Activated CD4-positive, alpha-beta memory T cell treated with anti-CD3 and anti-CD28 coated beads, Interleukin-2, amount 10 ng/mL, durations not matched to agents 7 days and 5 days (primary cell): ENCODE results near the gene SEMA4A. TPM values are rescaled to one million over a fixed set of nuclear protein-coding genes. Genes with fewer than 3 reads are reported as not detected.

Experiments used
- CTCF ChIA-PET: fragments of 350-600 bp; sonication (Branson Sonifier 250); formaldehyde crosslinking; loops from one replicate; lab custom pipeline; 2021; ENCODE audit warnings: antibody characterized with exemption, inconsistent platforms; lab: Charles Lee
- POLR2A ChIA-PET: fragments of 350-600 bp; sonication (Branson Sonifier 250); formaldehyde crosslinking; loops from one replicate; lab custom pipeline; 2021; ENCODE audit warnings: antibody characterized with exemption; lab: Charles Lee
- DNase-seq: peaks from one replicate; pipeline ENCODE4 v3.0.0-alpha.2; 2020
- H3K27ac Mint-ChIP-seq: one replicate; pipeline ENCODE4 v1.8.0; 2021; ENCODE audit warnings: mild to moderate bottlenecking, mixed read lengths
- H3K27me3 Mint-ChIP-seq: one replicate; pipeline ENCODE4 v1.8.0; 2021; ENCODE audit warnings: mixed read lengths
- H3K36me3 Mint-ChIP-seq: one replicate; pipeline ENCODE4 v1.8.0; 2021; ENCODE audit warnings: low read depth, mixed read lengths
- H3K4me1 Mint-ChIP-seq: one replicate; pipeline ENCODE4 v1.8.0; 2021; ENCODE audit warnings: mixed read lengths
- H3K4me3 Mint-ChIP-seq: one replicate; pipeline ENCODE4 v1.8.0; 2021; ENCODE audit warnings: mild to moderate bottlenecking, mixed read lengths
- H3K9me3 Mint-ChIP-seq: one replicate; pipeline ENCODE4 v1.8.0; 2021; ENCODE audit warnings: mixed read lengths
- total RNA-seq, 2 experiments: library from RNA; stranded (reverse); gene quantifications; one replicate each; pipeline ENCODE4 v1.2.3, GENCODE V29; 2021

Gene SEMA4A
- total RNA-seq: 10 to 100 TPM; 20.8 to 21.5 TPM

GRCh38 chr1:156153362-156153761, at the start of gene SEMA4A:
TSS of gene SEMA4A (plus strand) at chr1:156153585. CDS start at chr1:156154579, 994 bp downstream.
- Mint-ChIP-seq H3K9me3 (no peaks in the 10 kb centered on the region), H3K36me3 (peaks cover 4% of the 10 kb centered on the region)
- POLR2A ChIA-PET: interaction anchor here (1.0 to 3.2 kb wide), 5 partner anchors 40 to 129 kb away, joined by 3 to 16 read pairs (median 7); partner anchors contain the start of genes PMF1, SLC25A44 and SMG5

GRCh38 chr1:156104065-156104810, 49.1 kb upstream of the SEMA4A start:
- Mint-ChIP-seq H3K9me3 (no peaks in the 10 kb centered on the region), H3K4me3 (no peak overlapping the region), H3K36me3 (no peaks in the 10 kb centered on the region), H3K27ac (peak overlapping the region; percentile 50), H3K4me1 (peaks cover 48% of the 10 kb centered on the region), H3K27me3 (peaks cover 6% of the 10 kb centered on the region)
- ChIA-PET POLR2A (interaction anchor here (0.6 to 6.4 kb wide), 5 partner anchors 10 to 878 kb away, joined by 3 to 73 read pairs (median 5); partner anchors contain the start of gene LMNA), CTCF (interaction anchor here (0.8 to 2.0 kb wide), 4 partner anchors 8 to 24 kb away, joined by 4 to 11 read pairs (median 7); no protein-coding TSS in a partner anchor)
- peak; percentile 41 for DNase-seq

More at GRCh38 chr1:156153362-156153761, at the start of gene SEMA4A:
- CTCF ChIA-PET: interaction anchor here (1.3 to 2.3 kb wide), 2 partner anchors 11 to 72 kb away, joined by 5 to 6 read pairs; no protein-coding TSS in a partner anchor
- H3K4me3 Mint-ChIP-seq: peak within 1 kb of the TSS; percentile 76
- peaks cover 58% of the 10 kb centered on the region for H3K4me1 Mint-ChIP-seq
- no peak for DNase-seq
- peak within 1 kb of the TSS; percentile 71 for H3K27ac Mint-ChIP-seq
- no peaks in the 10 kb centered on the region for H3K27me3 Mint-ChIP-seq

GRCh38 chr1:156104861-156105832, 48.2 kb upstream of the SEMA4A start:
- ChIA-PET CTCF (interaction anchor here (0.8 to 4.7 kb wide), 7 partner anchors 7 to 23 kb away, joined by 4 to 34 read pairs (median 5); no protein-coding TSS in a partner anchor), POLR2A (interaction anchor here (0.6 to 6.4 kb wide), 5 partner anchors 9 to 878 kb away, joined by 3 to 73 read pairs (median 5); partner anchors contain the start of gene LMNA)
- H3K36me3 Mint-ChIP-seq: no peaks in the 10 kb centered on the region
- no peaks in the 10 kb centered on the region for H3K9me3 Mint-ChIP-seq
- peaks cover 48% of the 10 kb centered on the region for H3K4me1 Mint-ChIP-seq
- H3K27me3 Mint-ChIP-seq: peaks cover 6% of the 10 kb centered on the region
- H3K4me3 Mint-ChIP-seq: peak overlapping the region; percentile 62
- no peak for DNase-seq
- H3K27ac Mint-ChIP-seq: peak overlapping the region; percentile 64

- DNase-seq: no peak
- Mint-ChIP-seq H3K4me1 (peaks cover 43% of the 10 kb centered on the region), H3K9me3 (no peaks in the 10 kb centered on the region), H3K36me3 (no peaks in the 10 kb centered on the region), H3K27me3 (peaks cover 4% of the 10 kb centered on the region), H3K27ac (peak overlapping the region; percentile 64), H3K4me3 (peak overlapping the region; percentile 19)
- ChIA-PET POLR2A (interaction anchor here (2.2 to 6.4 kb wide), 5 partner anchors 7 to 22 kb away, joined by 12 to 73 read pairs (median 12); partner anchors contain the start of gene LMNA), CTCF (interaction anchor here (0.8 to 4.7 kb wide), 7 partner anchors 9 to 21 kb away, joined by 3 to 34 read pairs (median 7); no protein-coding TSS in a partner anchor)
Observed at GRCh38 chr1:156106624-156107488, 46.5 kb upstream of the SEMA4A start.

GRCh38 chr1:156108057-156108456, 45.3 kb upstream of the SEMA4A start:
- peaks cover 44% of the 10 kb centered on the region for H3K4me1 Mint-ChIP-seq
- POLR2A ChIA-PET: interaction anchor here (2.4 to 6.4 kb wide), 3 partner anchors 6 to 18 kb away, joined by 12 to 73 read pairs (median 15); partner anchors contain the start of gene LMNA

DNA sequence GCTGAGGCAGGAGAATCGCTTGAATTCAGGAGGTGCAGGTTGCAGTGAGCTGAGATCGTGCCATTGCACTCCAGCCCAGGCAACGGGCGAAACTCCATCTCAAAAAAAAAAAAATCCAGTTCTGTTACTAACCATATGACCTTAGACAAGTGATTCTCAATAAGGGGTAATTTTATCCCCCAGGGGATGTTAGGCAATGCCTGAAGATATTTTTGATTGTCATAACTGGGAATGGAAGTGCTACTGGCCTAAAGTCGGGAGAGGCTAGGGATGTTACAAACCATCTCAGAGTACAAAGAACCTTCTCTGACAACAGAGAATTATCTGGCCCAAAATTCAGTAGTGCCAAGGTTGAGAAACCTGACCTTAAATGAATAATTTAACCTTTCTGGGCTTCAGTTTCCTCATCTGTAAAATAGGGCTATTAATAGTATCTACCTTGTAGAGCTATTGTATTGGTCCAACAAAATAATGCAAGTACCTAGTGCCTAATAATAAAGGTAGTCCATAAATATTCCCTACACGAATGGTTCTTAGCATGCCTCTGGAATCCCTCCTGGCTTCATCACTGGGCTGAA, 44.6 kb upstream of the SEMA4A start:
- Mint-ChIP-seq H3K27ac (no peak overlapping the region), H3K4me1 (peaks cover 41% of the 10 kb centered on the region), H3K27me3 (peaks cover 13% of the 10 kb centered on the region), H3K4me3 (no peak overlapping the region), H3K36me3 (no peaks in the 10 kb centered on the region), H3K9me3 (no peaks in the 10 kb centered on the region)
- ChIA-PET CTCF (interaction anchor here (0.8 to 4.7 kb wide), 2 partner anchors 12 to 19 kb away, joined by 3 to 34 read pairs; no protein-coding TSS in a partner anchor), POLR2A (interaction anchor here (1.6 to 2.4 kb wide), 2 partner anchors 10 to 11 kb away, joined by 3 to 12 read pairs; no protein-coding TSS in a partner anchor)
- no peak for DNase-seq

More at GRCh38 chr1:156108057-156108456, 45.3 kb upstream of the SEMA4A start:
- Mint-ChIP-seq H3K27ac (no peak overlapping the region), H3K27me3 (peaks cover 10% of the 10 kb centered on the region), H3K9me3 (no peaks in the 10 kb centered on the region), H3K4me3 (no peak overlapping the region), H3K36me3 (no peaks in the 10 kb centered on the region)
- CTCF ChIA-PET: interaction anchor here (0.8 to 4.7 kb wide), 4 partner anchors 11 to 20 kb away, joined by 3 to 34 read pairs (median 9); no protein-coding TSS in a partner anchor
- DNase-seq: no peak

GRCh38 chr1:156110252-156110651, 43.1 kb upstream of the SEMA4A start:
- Mint-ChIP-seq H3K9me3 (no peaks in the 10 kb centered on the region), H3K27ac (no peak overlapping the region), H3K36me3 (peaks cover 3% of the 10 kb centered on the region), H3K27me3 (peaks cover 18% of the 10 kb centered on the region), H3K4me3 (no peak overlapping the region), H3K4me1 (peaks cover 39% of the 10 kb centered on the region)
- DNase-seq: no peak
- POLR2A ChIA-PET: interaction anchor here (1.1 to 1.6 kb wide), 2 partner anchors 10 to 13 kb away, joined by 3 read pairs; no protein-coding TSS in a partner anchor
- CTCF ChIA-PET: interaction anchor here (0.8 to 4.7 kb wide), 2 partner anchors 13 to 18 kb away, joined by 3 to 34 read pairs; no protein-coding TSS in a partner anchor

- Mint-ChIP-seq H3K4me3 (no peak overlapping the region), H3K9me3 (no peaks in the 10 kb centered on the region), H3K4me1 (peaks cover 38% of the 10 kb centered on the region), H3K27me3 (peaks cover 18% of the 10 kb centered on the region), H3K27ac (no peak overlapping the region), H3K36me3 (peaks cover 3% of the 10 kb centered on the region)
- ChIA-PET CTCF (interaction anchor here (0.7 to 9.8 kb wide), 4 partner anchors 13 to 208 kb away, joined by 3 to 98 read pairs (median 8); no protein-coding TSS in a partner anchor), POLR2A (interaction anchor here (1.0 to 9.2 kb wide), 6 partner anchors 7 to 172 kb away, joined by 3 to 111 read pairs (median 6); no protein-coding TSS in a partner anchor)
- DNase-seq: no peak
Observed at GRCh38 chr1:156111355-156111962, 41.9 kb upstream of the SEMA4A start.

GRCh38 chr1:156112276-156113137, 40.9 kb upstream of the SEMA4A start:
- POLR2A ChIA-PET: interaction anchor here (1.1 to 9.2 kb wide), 4 partner anchors 8 to 171 kb away, joined by 3 to 111 read pairs (median 40); no protein-coding TSS in a partner anchor
- Mint-ChIP-seq H3K4me3 (no peak overlapping the region), H3K9me3 (no peaks in the 10 kb centered on the region), H3K27ac (no peak overlapping the region), H3K4me1 (peaks cover 34% of the 10 kb centered on the region), H3K27me3 (peaks cover 17% of the 10 kb centered on the region), H3K36me3 (peaks cover 3% of the 10 kb centered on the region)
- DNase-seq: no peak
- CTCF ChIA-PET: interaction anchor here (0.8 to 9.8 kb wide), 3 partner anchors 14 to 16 kb away, joined by 4 to 98 read pairs (median 12); no protein-coding TSS in a partner anchor
